ENCODE results near the gene MEGF9.
"Not testable (repeated sequence)": the region's sequence is repeated elsewhere in the genome, so short reads cannot be mapped to it uniquely, and the experiment has no call there.

MEGF9 gene

GRCh38 chr9:120714088-120714845 lies at the start of gene MEGF9:
Gene MEGF9, minus strand, starts transcription at chr9:120714470. Its CDS starts 112 bp downstream, at chr9:120714358.
- FAIRE-seq (no peak), DNase-seq (ENCODE audit: low spot score) (peak; percentile 97)

DNA sequence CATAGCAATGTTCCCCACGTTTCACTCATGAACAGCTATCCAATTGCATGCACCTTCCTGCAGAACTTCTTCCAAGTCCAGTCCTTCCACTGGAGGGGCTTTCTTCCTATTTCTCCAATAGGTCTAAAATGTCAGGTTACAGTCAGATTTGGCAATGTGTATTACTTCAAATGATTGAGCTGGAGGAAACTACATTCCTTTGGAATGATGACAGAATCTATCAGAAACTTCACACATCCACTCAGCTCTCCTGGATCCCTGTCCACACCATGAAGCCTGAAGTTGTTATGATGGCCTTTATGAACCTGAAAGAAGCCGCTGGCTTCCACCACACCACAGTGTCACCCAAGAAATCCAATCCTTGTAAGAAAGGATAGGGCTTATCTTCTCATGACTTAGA lies 46.7 kb upstream of the MEGF9 start:
- no peak for DNase-seq (ENCODE audit: low spot score)
- no peak for FAIRE-seq

- DNase-seq (ENCODE audit: low spot score) (no peak), FAIRE-seq (no peak)
Observed at GRCh38 chr9:120759755-120760400, 45.6 kb upstream of the MEGF9 start.

GRCh38 chr9:120758544-120758943 lies 44.3 kb upstream of the MEGF9 start:
- FAIRE-seq (no peak), DNase-seq (ENCODE audit: low spot score) (no peak)

GRCh38 chr9:120757026-120757913 lies 43.0 kb upstream of the MEGF9 start:
- FAIRE-seq (no peak), DNase-seq (ENCODE audit: low spot score) (no peak)

- DNase-seq (ENCODE audit: low spot score) (no peak), FAIRE-seq (no peak)
Observed at GRCh38 chr9:120756531-120756930, 42.3 kb upstream of the MEGF9 start.

GRCh38 chr9:120755810-120756434 lies 41.7 kb upstream of the MEGF9 start:
- DNase-seq (ENCODE audit: low spot score) (peak; percentile 49), FAIRE-seq (no peak)

GRCh38 chr9:120755044-120755443 lies 40.8 kb upstream of the MEGF9 start:
- FAIRE-seq = no peak
- DNase-seq (ENCODE audit: low spot score) = no peak

- FAIRE-seq (no peak), DNase-seq (ENCODE audit: low spot score) (no peak)
Observed at GRCh38 chr9:120750421-120750820, 36.2 kb upstream of the MEGF9 start.

DNA sequence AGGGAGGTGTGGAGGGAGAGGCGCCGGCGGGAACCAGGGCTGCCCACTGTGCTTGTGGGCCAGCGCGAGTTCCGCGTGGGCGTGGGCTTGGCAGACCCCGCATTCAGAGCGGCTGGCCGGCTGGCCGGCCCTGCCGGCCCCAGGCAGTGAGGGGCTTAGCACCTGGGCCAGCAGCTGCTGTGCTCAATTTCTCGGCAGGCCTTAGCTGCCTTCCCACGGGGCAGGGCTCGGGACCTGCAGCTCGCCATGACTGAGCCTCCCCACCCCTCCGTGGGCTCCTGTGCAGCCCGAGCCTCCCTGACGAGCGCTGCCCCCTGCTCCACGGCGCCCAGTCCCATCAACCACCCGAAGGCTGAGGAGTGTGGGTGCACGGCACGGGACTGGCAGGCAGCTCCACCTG lies 32.1 kb upstream of the MEGF9 start:
- FAIRE-seq; DNase-seq (ENCODE audit: low spot score): not testable (repeated sequence)

DNA sequence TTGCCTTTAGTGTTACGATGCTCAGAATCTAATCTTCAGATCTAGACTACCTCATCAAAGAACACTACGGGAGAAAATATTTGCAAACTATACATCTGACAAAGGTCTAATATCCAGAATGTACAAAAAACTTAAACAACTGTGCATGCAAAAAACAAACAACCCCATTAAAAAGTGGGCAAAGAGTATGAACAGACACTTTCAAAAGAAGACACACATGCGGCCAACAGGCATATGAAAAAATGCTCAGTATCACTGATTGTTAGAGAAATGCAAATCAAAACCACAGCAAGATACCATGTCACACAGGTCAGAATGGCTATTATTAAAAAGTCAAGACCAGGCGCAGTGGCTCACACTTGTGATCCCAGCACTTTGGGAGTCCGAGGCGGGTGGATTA lies 31.0 kb upstream of the MEGF9 start:
- no peak for FAIRE-seq
- DNase-seq (ENCODE audit: low spot score) = no peak

- FAIRE-seq = no peak
- peak; percentile 49 for DNase-seq (ENCODE audit: low spot score)
Observed at GRCh38 chr9:120742951-120743416, 28.7 kb upstream of the MEGF9 start.

GRCh38 chr9:120741701-120742100 lies 27.4 kb upstream of the MEGF9 start:
- DNase-seq (ENCODE audit: low spot score) (no peak), FAIRE-seq (no peak)

GRCh38 chr9:120741191-120741590 lies 26.9 kb upstream of the MEGF9 start:
- FAIRE-seq = no peak
- DNase-seq (ENCODE audit: low spot score) = no peak

DNA sequence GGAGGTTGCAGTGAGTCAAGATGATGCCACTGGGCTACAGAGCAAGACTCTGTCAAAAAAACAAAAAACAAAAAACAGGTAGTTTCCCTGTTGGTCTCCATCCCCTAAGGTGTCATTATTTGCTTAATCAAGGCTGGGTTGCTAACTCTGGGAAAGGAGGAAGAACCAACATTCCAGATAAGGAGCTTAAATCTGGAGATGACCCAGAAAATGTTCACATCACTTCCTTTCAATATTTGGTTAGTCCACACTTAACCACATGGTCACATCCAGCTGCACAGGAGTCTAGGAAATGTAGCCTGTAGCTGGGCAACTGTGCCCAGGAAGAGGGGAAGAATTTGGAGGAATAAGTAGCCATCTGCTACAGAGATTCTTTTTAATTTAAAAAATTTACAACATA lies 25.9 kb upstream of the MEGF9 start:
- FAIRE-seq (no peak), DNase-seq (ENCODE audit: low spot score) (no peak)

DNA sequence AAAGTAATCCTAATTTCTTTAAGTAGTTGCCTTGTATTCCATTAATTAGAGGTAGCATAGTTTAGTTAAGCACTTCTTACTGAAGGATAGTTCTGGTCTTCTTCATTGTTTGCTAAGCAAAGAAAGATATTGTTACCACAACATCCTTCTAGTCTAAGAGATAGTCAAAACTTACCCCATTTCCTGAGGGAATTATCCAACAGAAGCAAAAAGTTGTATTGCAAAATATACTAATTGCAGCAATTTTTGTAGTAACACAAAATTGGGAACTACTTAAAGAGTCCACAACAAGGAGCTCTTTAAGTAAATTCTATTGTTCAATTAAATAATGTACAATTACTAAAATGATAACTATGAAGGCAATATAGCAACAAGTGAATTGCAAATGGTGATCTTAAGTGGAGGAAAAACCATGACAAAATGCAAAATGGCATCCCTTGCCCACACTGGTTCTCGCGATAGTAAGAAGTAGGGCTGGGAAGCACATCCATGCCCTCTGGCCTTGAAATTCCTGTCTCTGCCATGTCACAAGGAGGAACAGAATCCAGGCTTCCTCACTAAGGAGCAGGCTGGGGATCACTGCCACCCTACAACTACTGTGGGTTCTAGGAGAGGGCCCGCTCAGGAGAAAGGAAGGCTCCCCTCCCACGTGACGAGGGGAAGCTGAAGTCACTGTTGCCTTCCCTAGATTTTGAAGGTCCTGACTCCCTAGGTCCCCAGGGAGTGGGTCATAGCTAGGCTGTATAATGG lies 23.3 kb upstream of the MEGF9 start:
- FAIRE-seq = no peak
- no peak for DNase-seq (ENCODE audit: low spot score)

- FAIRE-seq (no peak), DNase-seq (ENCODE audit: low spot score) (no peak)
Observed at GRCh38 chr9:120736881-120737280, 22.6 kb upstream of the MEGF9 start.

GRCh38 chr9:120735415-120736126 lies 21.3 kb upstream of the MEGF9 start:
- DNase-seq (ENCODE audit: low spot score) (no peak), FAIRE-seq (no peak)

- FAIRE-seq = no peak
- DNase-seq (ENCODE audit: low spot score) = no peak
Observed at GRCh38 chr9:120734607-120735410, 20.5 kb upstream of the MEGF9 start.
